NCI-H1694 (cell line): Measurements from ENCODE around the gene FLAD1.
A peak's percentile ranks its signal among the peaks of the same experiment; 100 is the strongest.

ENCODE experiments used
- DNase-seq: peaks from one replicate; lab custom pipeline; 2025; lab: John Stamatoyannopoulos, UW

Gene FLAD1

GRCh38 chr1:154982897-154983648 lies at the start of gene FLAD1:
TSS of gene FLAD1 (plus strand) at chr1:154983344. CDS start at chr1:154983695, 351 bp downstream.
- peak; percentile 100 for DNase-seq

DNA sequence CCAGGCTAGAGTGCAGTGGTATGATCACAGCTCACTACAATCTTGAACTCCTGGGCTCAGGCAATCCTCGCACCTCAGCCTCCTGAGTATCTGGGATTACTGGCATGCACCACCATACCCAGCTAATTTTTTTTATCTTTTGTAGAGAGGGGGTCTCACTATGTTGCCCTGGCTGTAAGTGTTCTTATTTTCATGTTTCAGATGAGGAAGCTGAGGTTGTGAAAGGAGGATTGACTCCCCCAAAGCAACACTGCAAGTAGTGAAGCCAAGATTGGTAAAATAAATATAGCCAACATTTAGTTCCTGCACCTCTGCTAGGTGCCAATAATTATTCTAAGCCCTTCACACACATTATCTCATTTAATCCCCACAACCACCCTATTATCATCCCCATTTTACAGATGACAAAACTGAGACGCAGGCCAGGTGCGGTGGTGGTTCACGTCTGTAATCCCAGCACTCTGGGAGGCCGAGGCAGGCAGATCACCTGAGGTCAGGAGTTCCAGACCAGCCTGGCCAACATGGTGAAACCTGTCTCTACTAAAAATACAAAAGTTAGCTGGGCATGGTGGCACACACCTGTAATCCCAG lies 48.7 kb upstream of the FLAD1 start:
- no peak for DNase-seq

- DNase-seq = no peak
Measured at GRCh38 chr1:154935749-154936554, 47.2 kb upstream of the FLAD1 start.

- peak; percentile 97 for DNase-seq
Measured at GRCh38 chr1:154936555-154937084, 46.5 kb upstream of the FLAD1 start, which contains the start of gene PMVK. TSS of gene PMVK (minus strand) at chr1:154936719. CDS start at chr1:154936685, 34 bp downstream.

DNA sequence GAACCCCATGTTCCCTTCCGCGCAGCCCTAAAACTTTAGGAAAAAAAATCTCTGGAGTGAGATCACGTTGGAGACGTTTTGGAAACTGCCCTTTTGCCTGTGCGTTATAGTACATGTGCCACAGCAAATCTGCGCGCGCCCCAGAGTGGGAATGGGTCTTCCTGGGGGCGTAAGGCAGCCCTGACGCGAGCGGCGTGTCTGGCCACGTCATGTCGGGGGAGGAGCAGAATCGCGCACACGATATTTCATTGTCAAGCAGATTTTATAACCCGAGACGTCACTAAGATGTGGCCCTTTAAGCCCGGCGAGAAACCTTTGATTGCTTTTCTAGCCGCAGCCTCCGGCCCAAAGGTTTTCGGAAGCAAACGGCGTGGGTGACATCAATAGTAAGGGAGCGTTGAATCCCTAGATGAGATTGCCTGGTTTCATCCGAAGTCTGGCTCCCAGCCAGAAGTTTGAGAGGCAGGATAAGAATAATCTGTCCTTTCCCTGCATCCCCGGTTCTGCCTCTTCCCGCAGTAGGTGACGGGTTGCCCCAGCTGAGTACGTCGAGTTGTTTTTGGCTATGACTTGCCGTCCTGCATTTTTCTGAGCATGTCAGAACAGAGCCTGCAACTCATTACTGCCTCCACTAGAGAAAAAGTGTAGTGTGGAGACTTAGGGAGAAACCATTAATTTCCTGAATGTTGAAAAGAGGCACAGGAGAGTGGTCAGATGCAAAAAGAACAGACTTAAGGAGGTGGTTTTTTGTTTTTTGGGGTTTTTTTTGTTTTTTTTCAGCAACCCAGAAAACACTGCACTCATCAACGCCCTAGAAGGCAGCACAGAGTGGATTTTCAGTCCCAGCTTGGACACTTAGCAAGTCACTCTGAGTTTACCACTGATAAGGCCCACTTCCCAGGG lies 45.8 kb upstream of the FLAD1 start:
- peak; percentile 97 for DNase-seq

- no peak for DNase-seq
Measured at GRCh38 chr1:154937988-154938386, 45.2 kb upstream of the FLAD1 start.

GRCh38 chr1:154938604-154939399 lies 44.3 kb upstream of the FLAD1 start:
- DNase-seq = no peak

DNA sequence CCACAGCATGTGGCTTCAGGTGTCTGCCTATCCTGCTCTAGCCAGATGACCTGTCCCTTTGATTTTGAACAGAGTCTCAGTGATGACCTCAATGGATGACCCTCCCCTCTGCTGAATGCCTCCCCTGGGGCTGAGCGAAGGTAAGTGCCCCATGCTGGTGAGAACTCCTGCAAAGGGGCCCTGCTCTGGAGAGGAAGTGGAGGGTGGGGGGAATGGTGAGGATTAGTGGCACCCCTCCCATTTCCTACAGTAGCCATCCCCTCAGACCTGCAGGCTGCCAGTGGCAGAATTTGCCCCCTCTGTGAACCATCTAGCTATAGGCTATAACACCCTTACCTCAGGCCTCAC lies 43.0 kb upstream of the FLAD1 start:
- DNase-seq = no peak

- no peak for DNase-seq
Measured at GRCh38 chr1:154940651-154941194, 42.4 kb upstream of the FLAD1 start.

DNA sequence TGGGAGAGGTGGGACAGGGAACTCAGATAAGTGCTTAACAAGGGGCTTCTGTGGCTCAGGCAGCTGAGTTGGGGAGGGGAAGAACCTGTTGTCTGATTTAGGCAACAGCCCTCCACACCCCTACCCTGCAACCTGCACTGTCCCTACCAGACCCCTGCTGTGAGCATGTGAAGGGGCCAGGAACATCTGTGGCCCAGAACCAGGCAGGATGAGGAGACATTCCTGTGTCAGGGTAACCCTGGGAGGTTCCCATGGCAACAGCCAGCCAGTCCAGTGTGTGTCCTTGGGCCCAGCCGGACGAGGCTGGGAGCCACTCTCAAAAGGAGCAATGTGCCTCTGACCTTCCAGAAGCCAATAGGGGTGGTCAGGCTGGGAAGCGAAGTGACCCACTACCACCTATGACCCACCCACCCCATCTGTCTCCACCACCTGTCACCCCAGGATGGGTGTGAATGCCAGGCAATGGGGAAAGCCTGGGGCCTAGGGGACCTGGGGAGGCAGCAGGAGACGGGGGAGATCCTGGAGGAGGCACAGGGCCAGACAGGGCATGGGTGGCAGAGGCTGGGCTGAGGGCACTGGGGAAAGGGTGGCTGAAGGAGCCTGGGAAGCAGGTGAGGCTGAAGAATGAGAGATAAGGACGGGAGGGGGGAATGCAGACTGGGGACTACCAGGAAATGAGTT lies 41.7 kb upstream of the FLAD1 start:
- no peak for DNase-seq

DNA sequence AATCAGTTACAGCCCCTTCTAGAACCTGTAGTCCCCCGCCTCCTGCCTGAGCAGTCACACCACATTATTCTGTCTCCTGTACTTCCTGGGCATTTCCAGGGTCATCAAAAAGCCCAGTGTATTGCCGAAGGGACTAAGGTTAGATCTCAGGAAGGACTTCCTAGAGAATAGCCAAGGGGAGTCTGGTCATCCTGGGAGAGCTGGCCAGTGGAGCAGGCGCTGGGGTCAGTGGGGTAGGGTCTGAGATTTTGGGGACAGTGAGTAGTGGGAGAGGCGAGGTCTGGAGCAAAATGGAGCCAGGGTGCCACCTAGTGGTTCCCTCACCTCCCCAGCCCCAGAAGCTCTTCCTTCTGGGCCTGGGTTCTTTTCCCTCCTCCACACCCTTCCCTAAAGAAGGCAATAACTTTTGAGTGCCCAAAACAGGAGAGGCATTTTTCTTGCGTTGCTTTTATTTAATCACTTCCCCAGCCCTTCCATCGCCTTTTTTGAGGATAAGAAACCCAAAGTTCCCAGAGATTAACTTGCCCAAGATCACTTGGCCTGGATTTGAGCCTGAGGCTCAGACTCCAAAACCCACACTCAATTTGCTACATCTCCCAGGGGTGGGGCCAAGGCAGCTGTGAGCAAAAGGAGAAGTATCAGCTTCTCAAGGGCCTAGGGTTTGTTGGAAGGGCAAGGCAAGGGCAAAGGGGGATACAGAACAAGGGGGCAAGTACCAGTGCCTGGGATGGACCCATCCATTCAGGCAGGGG lies 39.3 kb upstream of the FLAD1 start:
- DNase-seq = peak; percentile 81

GRCh38 chr1:154944401-154945159 lies 38.6 kb upstream of the FLAD1 start:
- DNase-seq = no peak

GRCh38 chr1:154945160-154945961 lies 37.8 kb upstream of the FLAD1 start:
- DNase-seq = no peak

DNA sequence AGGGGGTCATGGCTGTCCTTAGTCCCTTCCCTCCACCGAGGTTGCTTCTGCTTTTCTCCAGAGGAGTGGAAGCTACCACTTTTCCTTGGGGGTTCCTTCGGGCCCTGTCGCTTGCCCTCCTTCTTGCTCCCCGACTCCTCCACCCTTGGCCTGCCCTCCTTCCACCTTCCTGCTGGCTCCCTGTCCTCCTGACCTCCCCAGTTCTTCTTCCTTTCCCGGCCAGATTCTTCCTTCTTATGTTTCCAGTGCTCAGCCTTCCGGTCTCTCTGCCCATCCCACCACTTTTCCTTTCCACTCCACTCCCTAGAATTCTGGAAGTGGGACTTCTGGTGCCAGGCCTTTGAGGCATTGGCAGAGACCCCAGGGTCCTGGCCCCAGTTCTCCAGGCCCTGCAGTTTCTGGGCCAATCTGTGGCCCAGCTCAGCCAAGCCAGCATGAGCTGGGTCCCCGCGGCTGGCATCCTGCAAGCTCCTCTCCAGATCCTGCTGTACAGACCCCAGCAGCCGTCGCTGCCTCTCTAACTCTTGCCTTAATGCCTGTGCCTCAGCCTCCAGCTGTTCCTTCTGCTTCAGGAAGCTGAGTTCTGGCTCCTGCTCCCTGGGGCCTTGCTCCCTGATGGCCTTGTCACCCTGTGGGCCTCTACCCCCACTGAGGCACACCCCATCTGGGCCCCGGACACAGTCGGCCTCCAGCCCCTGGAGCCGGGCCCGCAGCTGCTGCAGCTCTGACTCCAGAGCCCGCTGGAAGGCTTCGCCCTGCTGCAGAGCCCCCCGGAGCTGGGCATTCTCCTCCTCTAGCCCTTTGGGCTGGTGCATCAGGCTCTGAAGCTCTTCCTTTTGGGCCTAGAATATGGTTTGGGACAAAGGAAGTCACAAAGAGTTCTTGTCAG lies 36.9 kb upstream of the FLAD1 start:
- no peak for DNase-seq

DNA sequence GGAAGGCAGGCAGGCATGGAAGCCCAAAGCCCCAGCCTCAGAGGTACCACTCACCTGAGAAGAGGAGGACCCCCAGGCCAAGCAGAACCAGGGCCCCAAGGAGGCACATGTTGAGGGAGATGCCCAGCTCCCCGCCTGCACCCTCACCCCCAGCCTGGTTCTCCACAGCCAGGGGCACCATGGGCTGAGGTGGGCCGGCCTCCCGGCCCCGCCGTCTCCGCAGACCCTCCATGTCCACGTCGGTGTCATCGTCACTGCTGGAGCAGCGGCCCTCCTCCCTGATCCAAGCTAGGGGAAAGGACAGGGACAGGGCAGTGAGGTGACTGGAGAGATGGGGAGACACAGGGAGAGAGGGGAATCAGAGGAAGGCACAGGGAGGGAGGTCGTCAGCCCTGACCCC lies 35.1 kb upstream of the FLAD1 start:
- DNase-seq = no peak

GRCh38 chr1:154951901-154952657 lies 31.1 kb upstream of the FLAD1 start:
- DNase-seq = no peak
